Caco-2 (cell line): ENCODE measurements around the gene CYTL1. TPM values are rescaled to one million over a fixed set of nuclear protein-coding genes. Genes with fewer than 3 reads are reported as not detected.
A peak's percentile ranks its signal among the peaks of the same experiment; 100 is the strongest.

Experiments
- BruUV-seq: library from RNA; stranded (reverse); fragments of 400-500 nt; replicated peaks from 2 replicates; lab custom pipeline; 2021; lab: Mats Ljungman, UMichigan
- CTCF ChIA-PET: fragments of 300-600 bp; sonication (Branson Sonifier 250); formaldehyde crosslinking; loops from one replicate; lab custom pipeline; 2022; ENCODE audit warnings: antibody characterized with exemption; lab: Charles Lee
- POLR2A ChIA-PET: fragments of 300-600 bp; sonication (Branson Sonifier 250); formaldehyde crosslinking; loops from one replicate; lab custom pipeline; 2022; ENCODE audit warnings: antibody characterized with exemption; lab: Charles Lee
- DNase-seq, 2 experiments: peaks; one replicate each; pipeline versions ENCODE4 v3.0.0 to v3.0.0-alpha.2; 2020 to 2022
- H3K27me3 ChIP-seq: replicated peaks from 2 replicates; pipeline ENCODE4 v1.6.0; 2011; ENCODE audit warnings: low read length; ENCODE audit not compliant: control insufficient read depth, insufficient read depth
- H3K36me3 ChIP-seq: 2 replicates; pipeline ENCODE4 v1.5.1; 2011; ENCODE audit warnings: low read length; ENCODE audit not compliant: control insufficient read depth, insufficient read depth
- H3K4me1 ChIP-seq: fragments of 250-450 bp; sonication (Bioruptor Pico); 2 replicates; pipeline ENCODE4 v1.5.1; 2020; ENCODE audit warnings: mild to moderate bottlenecking
- H3K4me3 ChIP-seq: 2 replicates; pipeline ENCODE4 v1.5.1; 2011; ENCODE audit warnings: low read depth, mild to moderate bottlenecking, control low read depth, low read length
- H3K9me3 ChIP-seq: fragments of 250-450 bp; sonication (Bioruptor Pico); 2 replicates; pipeline ENCODE4 v1.5.1; 2020; ENCODE audit warnings: mild to moderate bottlenecking, moderate library complexity
- H3K27ac Mint-ChIP-seq: one replicate; pipeline ENCODE4 v1.8.0; 2022; ENCODE audit warnings: mixed read lengths; ENCODE audit not compliant: unreplicated experiment
- H3K27me3 Mint-ChIP-seq: one replicate; pipeline ENCODE4 v1.8.0; 2022; ENCODE audit warnings: mixed read lengths; ENCODE audit not compliant: insufficient read depth, unreplicated experiment
- H3K36me3 Mint-ChIP-seq: one replicate; pipeline ENCODE4 v1.8.0; 2022; ENCODE audit warnings: mild to moderate bottlenecking, mixed read lengths; ENCODE audit not compliant: insufficient read depth, unreplicated experiment
- H3K4me1 Mint-ChIP-seq: one replicate; pipeline ENCODE4 v1.8.0; 2022; ENCODE audit warnings: low read depth, mixed read lengths; ENCODE audit not compliant: unreplicated experiment
- H3K4me3 Mint-ChIP-seq: one replicate; pipeline ENCODE4 v1.8.0; 2022; ENCODE audit warnings: mild to moderate bottlenecking, moderate library complexity, mixed read lengths; ENCODE audit not compliant: unreplicated experiment
- H3K9me3 Mint-ChIP-seq: one replicate; pipeline ENCODE4 v1.8.0; 2022; ENCODE audit warnings: mixed read lengths; ENCODE audit not compliant: unreplicated experiment
- intact Hi-C: fragments of 100-400 bp; cut with micrococcal nuclease; formaldehyde crosslinking; loops from one replicate; pipeline ENCODE4 v1.10.0; 2022; ENCODE audit not compliant: unreplicated experiment
- total RNA-seq: library from RNA; stranded (reverse); gene quantifications from 2 replicates; pipeline ENCODE4 v1.2.3, GENCODE V29; 2022
- TF ChIP-seq, protein P1 (sequence below), 2 experiments: fragments of 200-600 bp in 1 of 2; IDR thresholded peaks; 1 replicate in 1 of 2; 2 replicates in 1 of 2; pipeline versions ENCODE4 v1.5.1 to v1.8.0; 2011 to 2022; ENCODE audit warnings: antibody characterized with exemption in 1 of 2, control low read depth in 1 of 2, inconsistent platforms in 1 of 2, low read depth in 1 of 2, low read length in 1 of 2, mild to moderate bottlenecking in 1 of 2, moderate library complexity in 1 of 2; ENCODE audit not compliant: insufficient read depth in 1 of 2, severe bottlenecking in 1 of 2, unreplicated experiment in 1 of 2

The CYTL1 gene
- total RNA-seq, 1 experiment from 2014 or later, result not detected

DNA sequence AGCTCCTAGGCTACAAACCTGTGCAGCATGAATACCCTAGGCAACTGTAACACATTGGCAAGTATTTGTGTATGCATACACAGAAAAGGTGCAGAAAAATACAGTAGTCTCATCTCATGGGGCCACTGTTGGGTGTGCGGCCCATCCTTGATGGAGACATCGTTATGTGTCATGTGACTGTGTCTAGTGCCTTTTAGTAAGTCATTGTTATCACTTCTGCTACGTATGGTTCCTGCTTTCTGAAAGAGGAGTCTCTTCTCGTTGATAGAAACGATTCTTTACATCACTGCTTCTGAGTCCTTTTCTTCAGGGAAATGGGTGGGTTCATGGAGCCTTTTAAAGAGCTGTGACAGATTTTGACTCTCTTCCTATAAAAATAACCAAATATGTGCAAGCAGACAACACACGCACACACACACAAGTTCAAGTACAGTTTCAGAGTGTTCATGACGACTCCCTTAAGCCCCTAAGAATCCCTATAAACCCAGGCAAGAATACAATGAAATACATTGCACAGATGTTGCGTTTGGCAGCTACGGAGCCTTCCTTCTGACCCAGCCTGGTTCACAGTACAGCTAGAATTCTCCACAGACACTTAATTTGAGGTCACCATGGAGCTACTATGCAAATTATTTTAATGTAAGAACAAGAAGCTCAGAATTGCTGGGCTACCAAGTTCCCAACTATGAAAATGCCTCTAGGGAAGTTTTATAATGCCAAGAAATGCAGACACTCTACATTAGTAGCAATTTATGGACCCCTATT lies 21.8 kb upstream of the CYTL1 start:
- no peaks in the 10 kb centered on the region for H3K27me3 ChIP-seq
- intact Hi-C loops, result no loop called here
- no peak for DNase-seq
- ChIA-PET POLR2A (no interaction called here), CTCF (no interaction called here)
- no peak overlapping the region for H3K4me3 ChIP-seq
- peaks cover 10% of the 10 kb centered on the region for H3K9me3 Mint-ChIP-seq
- no peaks in the 10 kb centered on the region for H3K36me3 Mint-ChIP-seq
- no peak overlapping the region for H3K4me3 Mint-ChIP-seq
- peaks cover 4% of the 10 kb centered on the region for H3K27me3 Mint-ChIP-seq
- H3K36me3 ChIP-seq, result no peaks in the 10 kb centered on the region
- BruUV-seq, result no TSS peak
- no peaks in the 10 kb centered on the region for H3K4me1 Mint-ChIP-seq
- TF ChIP-seq, protein P1, sequence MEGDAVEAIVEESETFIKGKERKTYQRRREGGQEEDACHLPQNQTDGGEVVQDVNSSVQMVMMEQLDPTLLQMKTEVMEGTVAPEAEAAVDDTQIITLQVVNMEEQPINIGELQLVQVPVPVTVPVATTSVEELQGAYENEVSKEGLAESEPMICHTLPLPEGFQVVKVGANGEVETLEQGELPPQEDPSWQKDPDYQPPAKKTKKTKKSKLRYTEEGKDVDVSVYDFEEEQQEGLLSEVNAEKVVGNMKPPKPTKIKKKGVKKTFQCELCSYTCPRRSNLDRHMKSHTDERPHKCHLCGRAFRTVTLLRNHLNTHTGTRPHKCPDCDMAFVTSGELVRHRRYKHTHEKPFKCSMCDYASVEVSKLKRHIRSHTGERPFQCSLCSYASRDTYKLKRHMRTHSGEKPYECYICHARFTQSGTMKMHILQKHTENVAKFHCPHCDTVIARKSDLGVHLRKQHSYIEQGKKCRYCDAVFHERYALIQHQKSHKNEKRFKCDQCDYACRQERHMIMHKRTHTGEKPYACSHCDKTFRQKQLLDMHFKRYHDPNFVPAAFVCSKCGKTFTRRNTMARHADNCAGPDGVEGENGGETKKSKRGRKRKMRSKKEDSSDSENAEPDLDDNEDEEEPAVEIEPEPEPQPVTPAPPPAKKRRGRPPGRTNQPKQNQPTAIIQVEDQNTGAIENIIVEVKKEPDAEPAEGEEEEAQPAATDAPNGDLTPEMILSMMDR (IDR thresholded peaks at IDR 0.05; ENCODE audit: insufficient read depth in 1 of 2, low read depth in 1 of 2, low read length in 1 of 2, severe bottlenecking in 1 of 2, unreplicated experiment in 1 of 2), result no peak
- no peak overlapping the region for H3K27ac Mint-ChIP-seq
- 0 out of 2 replicates have a peak, but pooled peaks cover 9% of the 10 kb centered on the region for H3K4me1 ChIP-seq
- peaks cover 4% of the 10 kb centered on the region; the same call in 1 of the 2 replicates for H3K9me3 ChIP-seq

DNA sequence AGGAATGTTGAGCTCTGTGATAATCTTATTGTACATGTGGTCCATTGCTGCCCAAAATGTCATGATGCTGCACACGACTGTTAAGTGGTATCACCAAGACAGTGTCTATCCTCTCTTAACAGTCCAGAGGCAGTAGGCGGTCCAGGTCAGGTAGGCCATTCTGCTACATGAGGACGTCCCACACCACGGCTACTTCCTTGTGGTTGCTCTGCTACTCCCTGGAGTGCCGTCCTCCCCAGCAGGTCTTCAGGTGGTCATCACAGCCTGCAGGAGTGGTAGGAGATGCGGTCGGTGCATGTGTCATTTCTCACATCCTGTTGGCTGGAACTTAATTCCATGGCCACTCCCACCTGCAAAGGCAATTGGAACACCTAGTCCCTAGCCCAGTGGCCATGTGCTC lies 20.5 kb upstream of the CYTL1 start:
- ChIA-PET CTCF (no interaction called here), POLR2A (interaction anchor here (0.6 kb wide), 1 partner anchor 664 kb away, joined by 3 read pairs; no protein-coding TSS in a partner anchor)
- H3K4me1 ChIP-seq, result 0 out of 2 replicates have a peak, but pooled peaks cover 9% of the 10 kb centered on the region
- H3K4me3 ChIP-seq, result no peak overlapping the region
- Mint-ChIP-seq H3K36me3 (no peaks in the 10 kb centered on the region), H3K27ac (no peak overlapping the region), H3K27me3 (no peaks in the 10 kb centered on the region), H3K9me3 (no peaks in the 10 kb centered on the region), H3K4me1 (no peaks in the 10 kb centered on the region), H3K4me3 (no peak overlapping the region)
- TF ChIP-seq, protein P1 (IDR thresholded peaks at IDR 0.05; ENCODE audit: insufficient read depth in 1 of 2, low read depth in 1 of 2, low read length in 1 of 2, severe bottlenecking in 1 of 2, unreplicated experiment in 1 of 2), result no peak
- intact Hi-C loops, result no loop called here
- no TSS peak for BruUV-seq
- H3K27me3 ChIP-seq, result no peaks in the 10 kb centered on the region
- no peaks in the 10 kb centered on the region for H3K36me3 ChIP-seq
- no peaks in the 10 kb centered on the region for H3K9me3 ChIP-seq
- DNase-seq, result no peak

DNA sequence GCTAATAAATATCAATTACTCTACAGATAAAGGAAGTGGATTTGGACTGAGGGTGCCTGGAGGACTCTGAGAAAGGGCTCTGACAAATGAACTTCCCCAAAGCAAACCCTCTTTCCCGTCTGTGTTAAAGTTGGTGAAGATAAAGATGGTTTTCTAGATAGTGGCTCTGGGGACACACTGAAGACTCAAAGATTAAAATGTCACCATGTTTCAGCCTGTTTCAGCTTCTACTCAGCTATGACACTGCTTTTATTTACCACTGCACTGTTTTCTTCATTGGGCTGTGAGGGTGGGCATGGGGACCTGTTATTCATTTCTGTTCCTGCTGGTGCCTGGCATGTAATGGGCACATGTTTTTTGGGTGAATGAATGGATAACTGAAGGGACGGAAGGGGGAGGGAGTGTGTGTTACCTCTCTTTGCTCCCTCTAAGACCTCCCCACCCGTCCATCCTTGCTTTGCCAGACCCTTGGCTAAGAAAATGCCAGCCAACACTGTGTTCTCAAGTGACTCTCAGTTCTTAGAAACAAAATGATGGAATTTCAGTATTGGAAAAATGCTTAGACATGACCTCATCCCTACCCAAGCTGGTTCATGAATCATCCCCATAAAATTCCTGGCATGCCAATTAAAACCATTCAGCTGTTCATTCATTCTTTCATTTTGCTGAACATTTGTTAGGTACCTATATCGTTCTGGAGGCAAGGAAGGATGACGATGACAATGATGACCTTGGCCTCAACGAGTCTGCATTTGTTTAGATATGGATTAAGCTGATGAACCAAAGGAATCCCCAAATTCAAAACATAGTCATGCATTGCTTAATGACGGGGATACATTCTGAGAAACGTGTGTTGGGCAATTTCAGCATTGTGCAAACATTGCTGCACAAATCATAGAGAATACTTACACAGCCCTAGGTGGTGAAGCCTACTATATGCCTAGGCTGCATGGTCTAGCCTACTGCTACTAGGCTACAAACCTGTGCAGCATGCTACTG lies 18.6 kb upstream of the CYTL1 start:
- DNase-seq, result peak in 1 of 2 experiments; percentile 37
- BruUV-seq, result no TSS peak
- no peak overlapping the region for H3K4me3 Mint-ChIP-seq
- no peaks in the 10 kb centered on the region for H3K27me3 Mint-ChIP-seq
- intact Hi-C loops, result loop anchor here (1.0 kb wide), 1 partner anchor 26 kb away; no protein-coding TSS in a partner anchor
- Histone ChIP-seq H3K4me1 (0 out of 2 replicates have a peak, but pooled peaks cover 9% of the 10 kb centered on the region), H3K36me3 (no peaks in the 10 kb centered on the region), H3K4me3 (no peak overlapping the region), H3K9me3 (no peaks in the 10 kb centered on the region), H3K27me3 (no peaks in the 10 kb centered on the region)
- no peaks in the 10 kb centered on the region for H3K36me3 Mint-ChIP-seq
- TF ChIP-seq, protein P1 (IDR thresholded peaks at IDR 0.05; ENCODE audit: insufficient read depth in 1 of 2, low read depth in 1 of 2, low read length in 1 of 2, severe bottlenecking in 1 of 2, unreplicated experiment in 1 of 2), result no peak
- H3K9me3 Mint-ChIP-seq, result no peaks in the 10 kb centered on the region
- peaks cover 6% of the 10 kb centered on the region for H3K4me1 Mint-ChIP-seq
- CTCF ChIA-PET, result interaction anchor here (0.6 to 0.8 kb wide), 2 partner anchors 25 to 100 kb away, joined by 3 to 4 read pairs; no protein-coding TSS in a partner anchor
- H3K27ac Mint-ChIP-seq, result peak overlapping the region; percentile 44
- POLR2A ChIA-PET, result no interaction called here
